Ecto neural progenitor cell (in vitro differentiated cells): ENCODE measurements around the gene SCN2A.

Source experiments
- DNase-seq: peaks from one replicate; pipeline ENCODE4 v3.0.0-alpha.2; 2018; ENCODE audit warnings: low spot score

SCN2A gene

GRCh38 chr2:165239230-165239629, at the start of gene SCN2A:
SCN2A (plus strand) TSS chr2:165239414; CDS start chr2:165295824, 56,410 bp downstream.
- no peak for DNase-seq

- no peak for DNase-seq
Measured at GRCh38 chr2:165191096-165191728, 48.0 kb upstream of the SCN2A start.

- DNase-seq: no peak
Measured at GRCh38 chr2:165192729-165193128, 46.5 kb upstream of the SCN2A start.

- DNase-seq: no peak
Measured at GRCh38 chr2:165193178-165193777, 45.9 kb upstream of the SCN2A start.

- no peak for DNase-seq
Measured at GRCh38 chr2:165196411-165196810, 42.8 kb upstream of the SCN2A start.

- DNase-seq: no peak
Measured at GRCh38 chr2:165197346-165197745, 41.9 kb upstream of the SCN2A start.

GRCh38 chr2:165198181-165198580, 41.0 kb upstream of the SCN2A start:
- no peak for DNase-seq

- DNase-seq: no peak
Measured at GRCh38 chr2:165202239-165202638, 37.0 kb upstream of the SCN2A start.

GRCh38 chr2:165203689-165204559, 35.3 kb upstream of the SCN2A start, which contains the start of gene SCN3A:
SCN3A (minus strand) TSS chr2:165204050; CDS start chr2:165176394, 27,656 bp downstream.
- no peak for DNase-seq

- DNase-seq: no peak
Measured at GRCh38 chr2:165205865-165206264, 33.3 kb upstream of the SCN2A start.

- DNase-seq: no peak
Measured at GRCh38 chr2:165208094-165208493, 31.1 kb upstream of the SCN2A start.

GRCh38 chr2:165214093-165214492, 25.1 kb upstream of the SCN2A start:
- DNase-seq: no peak

GRCh38 chr2:165219481-165219880, 19.7 kb upstream of the SCN2A start:
- no peak for DNase-seq

- no peak for DNase-seq
Measured at GRCh38 chr2:165224941-165225340, 14.3 kb upstream of the SCN2A start.

GRCh38 chr2:165227571-165227970, 11.6 kb upstream of the SCN2A start:
- no peak for DNase-seq

- no peak for DNase-seq
Measured at GRCh38 chr2:165237056-165237455, 2.2 kb upstream of the SCN2A start.

GRCh38 chr2:165238295-165238694, 919 bp upstream of the SCN2A start:
- DNase-seq: no peak

- DNase-seq: no peak
Measured at GRCh38 chr2:165239856-165240515, 772 bp downstream of the SCN2A start.

GRCh38 chr2:165240916-165241315, 1.7 kb downstream of the SCN2A start:
- no peak for DNase-seq

GRCh38 chr2:165245081-165245793, 6.0 kb downstream of the SCN2A start:
- DNase-seq: no peak

- DNase-seq: no peak
Measured at GRCh38 chr2:165248238-165248637, 9.0 kb downstream of the SCN2A start.

GRCh38 chr2:165251366-165251765, 12.2 kb downstream of the SCN2A start:
- no peak for DNase-seq
